Right lobe of liver (tissue), 4 donors: Measurements from ENCODE around the gene TRAK2.

ENCODE experiments used
- POLR2A ChIP-seq: fragments of 450-650 bp; IDR thresholded peaks from one replicate; pipeline ENCODE4 v1.6.1; 2017; ENCODE audit warnings: antibody characterized with exemption, mild to moderate bottlenecking
- TF ChIP-seq, protein P1 (sequence below), 4 donors: fragments of 200-600 bp in 3 of 4; fragments of 450-650 bp in 1 of 4; IDR thresholded peaks; one replicate each; pipeline versions ENCODE4 v1.5.1 to v1.8.0; 2016 to 2022; ENCODE audit warnings: antibody characterized with exemption in 4 of 4, mild to moderate bottlenecking in 2 of 4
- donor health status: DM: no; HTN: no; CAD: no.
- donor health status: DM: no; HTN: no; CAD: no.
- donor health status: DM: no; HTN: yes; CAD: no.

DNA sequence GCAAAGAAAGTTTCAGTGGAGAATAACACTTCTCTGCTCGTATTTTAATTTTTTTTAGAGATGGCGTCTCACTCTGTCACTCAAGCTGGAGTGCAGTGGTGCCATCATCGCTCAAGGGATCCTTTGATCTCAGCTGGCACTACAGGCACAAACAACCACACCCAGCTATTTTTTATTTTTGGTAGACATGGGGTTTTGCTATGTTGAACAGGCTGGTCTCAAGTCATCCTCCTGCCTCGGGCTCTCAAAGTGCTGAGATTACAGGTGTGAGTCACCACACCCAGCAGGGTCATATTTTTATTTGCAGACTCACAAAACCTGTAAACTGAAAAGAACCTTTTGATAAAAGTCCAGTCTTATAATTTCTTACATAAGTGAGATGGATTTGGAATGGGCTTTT, 2.6 kb downstream of the TRAK2 start:
- TF ChIP-seq, protein P1, sequence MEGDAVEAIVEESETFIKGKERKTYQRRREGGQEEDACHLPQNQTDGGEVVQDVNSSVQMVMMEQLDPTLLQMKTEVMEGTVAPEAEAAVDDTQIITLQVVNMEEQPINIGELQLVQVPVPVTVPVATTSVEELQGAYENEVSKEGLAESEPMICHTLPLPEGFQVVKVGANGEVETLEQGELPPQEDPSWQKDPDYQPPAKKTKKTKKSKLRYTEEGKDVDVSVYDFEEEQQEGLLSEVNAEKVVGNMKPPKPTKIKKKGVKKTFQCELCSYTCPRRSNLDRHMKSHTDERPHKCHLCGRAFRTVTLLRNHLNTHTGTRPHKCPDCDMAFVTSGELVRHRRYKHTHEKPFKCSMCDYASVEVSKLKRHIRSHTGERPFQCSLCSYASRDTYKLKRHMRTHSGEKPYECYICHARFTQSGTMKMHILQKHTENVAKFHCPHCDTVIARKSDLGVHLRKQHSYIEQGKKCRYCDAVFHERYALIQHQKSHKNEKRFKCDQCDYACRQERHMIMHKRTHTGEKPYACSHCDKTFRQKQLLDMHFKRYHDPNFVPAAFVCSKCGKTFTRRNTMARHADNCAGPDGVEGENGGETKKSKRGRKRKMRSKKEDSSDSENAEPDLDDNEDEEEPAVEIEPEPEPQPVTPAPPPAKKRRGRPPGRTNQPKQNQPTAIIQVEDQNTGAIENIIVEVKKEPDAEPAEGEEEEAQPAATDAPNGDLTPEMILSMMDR (IDR thresholded peaks at IDR 0.05): no peak
- TF ChIP-seq POLR2A: no peak
